Measurements from ENCODE around the gene KLHL41. TPM values are rescaled to one million over a fixed set of nuclear protein-coding genes. Genes with fewer than 3 reads are reported as not detected.

The KLHL41 gene
- total and polyA plus RNA-seq, 2 of the 13 experiments (the other 11 are each of a cell fraction or from before 2014, with no cell fraction given) = 0.07 to 0.31 TPM

GRCh38 chr2:169528271-169528701, 18.8 kb downstream of the KLHL41 start (continued):
- TF ChIP-seq AKNA (CRISPR knock-in tag; IDR thresholded peaks at IDR 0.05; ENCODE audit: borderline replicate concordance) (no peak), ZNF44 (CRISPR knock-in tag; IDR thresholded peaks at IDR 0.05) (no peak), SAP130 (CRISPR knock-in tag; IDR thresholded peaks at IDR 0.05; ENCODE audit: low read depth) (0 out of 2 replicates have a peak, but pooled peaks have one; percentile 34), ZNF362 (CRISPR knock-in tag; IDR thresholded peaks at IDR 0.05; ENCODE audit: borderline replicate concordance) (no peak), DNMT3B (CRISPR knock-in tag; conservative IDR thresholded peaks at IDR 0.05) (no peak), MIXL1 (CRISPR knock-in tag; IDR thresholded peaks at IDR 0.05) (peak; percentile 86), ZNF782 (CRISPR knock-in tag; IDR thresholded peaks at IDR 0.05; ENCODE audit: borderline replicate concordance) (no peak), RELA (CRISPR knock-in tag; IDR thresholded peaks at IDR 0.05) (no peak), MAFG (CRISPR knock-in tag; IDR thresholded peaks at IDR 0.05) (no peak), ZBTB26 (CRISPR knock-in tag; IDR thresholded peaks at IDR 0.05; ENCODE audit: borderline replicate concordance) (no peak), ZFP41 (CRISPR knock-in tag; IDR thresholded peaks at IDR 0.05; ENCODE audit: borderline replicate concordance) (no peak), STAG1 (CRISPR knock-in tag; IDR thresholded peaks at IDR 0.05) (peak; percentile 83), ZNF331 (CRISPR knock-in tag; IDR thresholded peaks at IDR 0.05) (peak; percentile 85), ZBTB38 (CRISPR knock-in tag; IDR thresholded peaks at IDR 0.05) (no peak), ZFP90 (CRISPR knock-in tag; IDR thresholded peaks at IDR 0.05; ENCODE audit: borderline replicate concordance) (no peak), HNRNPK (IDR thresholded peaks at IDR 0.05; ENCODE audit: low read depth, low read length, poor library complexity, severe bottlenecking) (no peak)
- TF ChIP-seq, protein P1, sequence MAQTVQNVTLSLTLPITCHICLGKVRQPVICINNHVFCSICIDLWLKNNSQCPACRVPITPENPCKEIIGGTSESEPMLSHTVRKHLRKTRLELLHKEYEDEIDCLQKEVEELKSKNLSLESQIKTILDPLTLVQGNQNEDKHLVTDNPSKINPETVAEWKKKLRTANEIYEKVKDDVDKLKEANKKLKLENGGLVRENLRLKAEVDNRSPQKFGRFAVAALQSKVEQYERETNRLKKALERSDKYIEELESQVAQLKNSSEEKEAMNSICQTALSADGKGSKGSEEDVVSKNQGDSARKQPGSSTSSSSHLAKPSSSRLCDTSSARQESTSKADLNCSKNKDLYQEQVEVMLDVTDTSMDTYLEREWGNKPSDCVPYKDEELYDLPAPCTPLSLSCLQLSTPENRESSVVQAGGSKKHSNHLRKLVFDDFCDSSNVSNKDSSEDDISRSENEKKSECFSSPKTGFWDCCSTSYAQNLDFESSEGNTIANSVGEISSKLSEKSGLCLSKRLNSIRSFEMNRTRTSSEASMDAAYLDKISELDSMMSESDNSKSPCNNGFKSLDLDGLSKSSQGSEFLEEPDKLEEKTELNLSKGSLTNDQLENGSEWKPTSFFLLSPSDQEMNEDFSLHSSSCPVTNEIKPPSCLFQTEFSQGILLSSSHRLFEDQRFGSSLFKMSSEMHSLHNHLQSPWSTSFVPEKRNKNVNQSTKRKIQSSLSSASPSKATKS (CRISPR knock-in tag; IDR thresholded peaks at IDR 0.05) = no peak
- TF ChIP-seq, protein P2, sequence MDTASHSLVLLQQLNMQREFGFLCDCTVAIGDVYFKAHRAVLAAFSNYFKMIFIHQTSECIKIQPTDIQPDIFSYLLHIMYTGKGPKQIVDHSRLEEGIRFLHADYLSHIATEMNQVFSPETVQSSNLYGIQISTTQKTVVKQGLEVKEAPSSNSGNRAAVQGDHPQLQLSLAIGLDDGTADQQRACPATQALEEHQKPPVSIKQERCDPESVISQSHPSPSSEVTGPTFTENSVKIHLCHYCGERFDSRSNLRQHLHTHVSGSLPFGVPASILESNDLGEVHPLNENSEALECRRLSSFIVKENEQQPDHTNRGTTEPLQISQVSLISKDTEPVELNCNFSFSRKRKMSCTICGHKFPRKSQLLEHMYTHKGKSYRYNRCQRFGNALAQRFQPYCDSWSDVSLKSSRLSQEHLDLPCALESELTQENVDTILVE (CRISPR knock-in tag; IDR thresholded peaks at IDR 0.05) = peak; percentile 59; the same call in 1 of the 2 replicates

Measured in HepG2 (cell line).